Measurements from ENCODE around the gene RBM22.

- no peak for TF ChIP-seq CTCF (IDR thresholded peaks at IDR 0.05)
- TF ChIP-seq IRF3 (IDR thresholded peaks at IDR 0.05; ENCODE audit: low read depth, low read length), result no peak
- no peak for TF ChIP-seq RFX5 (IDR thresholded peaks at IDR 0.05; ENCODE audit: low read length)
- TF ChIP-seq FOXJ3 (CRISPR knock-in tag; IDR thresholded peaks at IDR 0.05), result no peak
- no peak for TF ChIP-seq MAX (IDR thresholded peaks at IDR 0.05; ENCODE audit: low read depth)
Observed at GRCh38 chr5:150650021-150651006, 50.5 kb downstream of the RBM22 start.

All from SK-N-SH (cell line).